ENCODE results near the gene ZBTB16.

Gene ZBTB16

DNA sequence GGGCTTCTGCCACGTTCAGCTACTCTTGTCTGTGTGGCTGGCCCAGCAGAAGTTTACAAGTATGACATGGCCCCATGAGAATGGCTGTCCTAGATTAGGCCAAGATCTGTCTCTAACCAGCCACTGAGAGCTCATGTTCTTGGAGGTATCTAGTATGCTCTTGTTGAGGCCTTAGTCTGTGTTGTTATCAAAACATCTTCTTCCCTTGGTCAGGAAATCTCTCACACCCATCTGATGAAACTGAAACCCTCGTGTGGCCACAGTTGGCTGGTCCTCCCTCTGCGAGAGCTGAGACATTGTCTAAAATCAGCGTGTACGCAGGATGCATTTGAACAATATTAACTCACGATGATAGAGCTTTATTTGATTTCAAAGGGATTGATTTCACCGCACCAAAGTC, 127.7 kb downstream of the ZBTB16 start:
- no peak for DNase-seq (ENCODE audit: low spot score)

DNA sequence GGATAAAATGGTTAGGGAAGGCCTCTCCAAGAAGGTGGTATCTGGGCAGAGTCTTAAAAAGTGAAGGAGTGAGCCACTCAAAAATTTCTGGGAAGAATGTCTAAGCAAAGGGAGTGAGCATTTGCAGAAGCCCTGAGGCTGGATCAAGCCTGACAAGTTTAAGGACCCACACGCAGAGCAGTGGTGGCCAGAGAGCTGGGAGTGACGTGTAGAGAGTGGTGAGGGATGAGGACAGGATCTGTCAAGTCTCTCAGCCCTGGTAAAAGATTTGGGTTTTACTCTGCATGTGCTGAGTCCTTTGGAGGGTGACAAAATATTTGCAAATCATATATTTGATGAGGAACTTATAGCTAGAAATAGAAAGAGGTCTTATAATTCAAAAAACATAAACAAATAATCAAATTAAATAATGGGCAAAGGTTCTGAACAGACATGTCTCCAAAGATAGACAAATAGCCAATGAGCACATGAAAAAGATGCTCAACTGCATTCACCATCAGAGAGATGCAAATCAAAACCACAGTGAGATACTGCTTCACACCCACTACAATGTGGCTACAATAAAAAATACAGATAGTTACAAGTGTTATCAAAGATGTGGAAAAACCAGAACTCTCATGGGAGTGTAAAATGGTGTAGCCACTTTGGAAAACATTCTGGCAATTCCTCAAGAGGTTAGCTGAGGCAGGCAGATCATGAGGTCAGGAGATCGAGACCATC, 129.5 kb downstream of the ZBTB16 start:
- no peak for DNase-seq (ENCODE audit: low spot score)

DNA sequence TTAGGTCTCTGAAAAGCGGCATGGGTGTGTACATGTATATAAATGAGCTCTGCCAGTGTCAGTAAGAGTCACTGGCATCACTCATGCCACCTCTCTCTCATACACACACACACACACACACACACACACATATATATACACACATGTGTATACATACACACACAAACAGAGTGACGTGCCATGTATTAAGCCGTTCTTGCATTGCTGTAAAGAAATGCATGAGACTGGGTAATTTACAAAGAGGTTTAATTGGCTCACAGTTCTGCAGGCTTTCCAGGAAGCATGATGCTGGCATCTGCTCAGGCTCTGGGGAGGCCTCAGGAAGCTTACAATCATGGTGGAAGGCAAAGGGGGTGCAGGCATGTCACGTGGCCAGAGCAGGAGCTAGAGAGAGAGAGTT, 131.1 kb downstream of the ZBTB16 start:
- DNase-seq (ENCODE audit: low spot score): no peak

DNA sequence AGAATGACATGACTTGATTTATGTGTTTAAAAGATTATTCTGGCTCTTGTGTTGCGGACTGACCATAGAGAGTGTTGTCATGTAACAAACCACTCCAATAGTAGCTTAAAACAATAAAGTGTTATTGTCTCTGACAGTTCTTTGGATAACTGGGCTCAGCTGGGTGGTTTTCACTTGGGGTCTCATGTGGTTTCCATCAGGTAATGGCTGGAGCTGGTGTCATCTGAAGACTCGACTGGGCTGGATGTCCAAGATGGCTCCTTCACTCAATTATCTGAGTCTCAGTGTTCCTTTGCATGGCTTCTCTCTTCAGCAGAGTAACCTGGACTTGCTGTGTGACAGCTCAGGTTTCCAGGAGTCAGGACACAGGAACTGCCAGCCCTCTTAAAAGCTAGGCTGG, 132.4 kb downstream of the ZBTB16 start:
- no peak for DNase-seq (ENCODE audit: low spot score)

DNA sequence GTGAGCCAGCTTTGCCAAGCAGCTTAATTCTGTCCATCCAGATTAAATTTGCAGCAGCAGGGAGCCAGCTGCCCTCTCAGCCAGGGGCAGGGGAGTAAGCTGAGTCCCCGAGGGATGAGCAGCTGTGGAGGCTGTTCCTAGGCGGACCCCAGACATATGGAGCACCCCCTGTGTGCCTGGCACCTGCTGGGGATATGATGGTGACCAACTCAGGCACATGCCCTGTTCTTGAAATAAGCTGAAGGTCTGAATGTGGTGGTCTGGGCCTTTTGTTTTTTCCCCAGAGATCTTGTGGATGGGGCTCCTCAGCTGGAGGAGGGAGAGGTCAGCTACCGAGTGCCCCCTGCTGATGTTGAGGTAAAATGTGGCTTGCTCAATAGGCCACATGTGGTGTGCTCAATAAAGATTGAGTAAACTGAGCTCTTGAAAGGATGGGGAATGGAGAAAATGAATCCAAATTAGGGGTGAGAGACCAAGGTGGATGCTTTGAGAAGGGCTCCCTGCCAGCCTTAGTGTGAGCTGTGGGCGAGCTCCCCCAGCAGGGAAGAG, 133.4 kb downstream of the ZBTB16 start:
- no peak for DNase-seq (ENCODE audit: low spot score)

DNA sequence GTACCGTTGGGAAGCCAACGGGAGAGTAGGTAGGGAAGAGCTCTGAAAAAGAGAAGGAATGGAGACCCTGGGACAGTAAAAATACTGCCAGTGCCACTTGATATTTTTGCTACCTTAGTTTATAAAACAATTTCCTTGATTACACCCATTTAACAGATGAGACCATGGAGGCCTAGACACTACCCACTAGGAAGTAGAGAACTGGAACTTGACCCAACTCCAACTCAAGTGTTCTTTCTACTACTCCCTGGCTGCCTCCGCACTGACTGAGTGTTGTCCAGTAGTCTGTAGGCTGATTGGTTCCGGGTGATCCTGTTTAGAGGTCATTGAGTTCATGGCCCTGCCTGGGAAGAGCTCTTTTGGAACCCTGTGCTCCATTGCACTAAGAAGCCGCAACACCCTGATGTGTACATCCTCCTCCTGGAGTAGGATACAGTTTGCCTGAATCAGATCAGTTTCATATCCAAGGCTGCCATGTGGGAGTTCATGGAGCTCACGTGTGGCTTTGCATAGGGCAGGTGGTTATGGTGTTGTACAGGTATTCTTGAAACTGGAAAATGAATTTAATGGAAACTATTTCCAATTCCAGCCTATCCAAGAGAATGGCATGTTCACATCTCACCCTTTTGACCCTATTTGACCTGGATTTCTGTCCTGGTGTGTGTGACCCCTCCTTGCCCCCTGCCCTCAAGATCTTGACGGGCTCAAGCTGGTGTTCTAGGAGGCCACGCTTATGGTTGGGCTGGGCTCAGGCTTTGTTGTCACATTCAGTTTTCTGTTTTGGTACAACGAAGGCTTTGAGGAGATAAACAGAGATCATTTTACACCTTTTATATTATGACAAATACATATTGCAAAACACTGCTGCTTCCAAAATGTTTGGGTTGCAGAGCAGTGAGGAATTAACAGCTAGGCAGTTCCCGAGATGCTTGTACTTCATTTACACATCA, 134.5 kb downstream of the ZBTB16 start:
- no peak for DNase-seq (ENCODE audit: low spot score)

DNA sequence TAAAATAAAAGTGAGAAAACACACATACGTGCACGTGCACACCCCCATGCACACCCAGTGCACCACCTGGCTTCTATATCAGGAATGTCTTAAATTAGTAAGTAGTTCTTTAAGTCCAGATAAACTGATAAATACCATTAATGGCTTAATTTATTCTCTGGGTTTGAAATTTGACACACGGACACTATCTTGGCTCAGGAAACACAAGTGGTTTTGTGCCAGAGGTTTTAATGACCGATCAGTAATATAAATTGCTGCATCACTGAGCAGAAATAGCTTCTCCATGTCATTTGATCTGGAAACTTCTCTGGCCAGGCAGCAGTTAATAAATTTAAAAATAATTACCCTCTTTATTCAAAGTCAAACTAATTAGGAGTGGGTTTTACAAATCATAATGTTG, 135.2 kb downstream of the ZBTB16 start:
- DNase-seq (ENCODE audit: low spot score): no peak

DNA sequence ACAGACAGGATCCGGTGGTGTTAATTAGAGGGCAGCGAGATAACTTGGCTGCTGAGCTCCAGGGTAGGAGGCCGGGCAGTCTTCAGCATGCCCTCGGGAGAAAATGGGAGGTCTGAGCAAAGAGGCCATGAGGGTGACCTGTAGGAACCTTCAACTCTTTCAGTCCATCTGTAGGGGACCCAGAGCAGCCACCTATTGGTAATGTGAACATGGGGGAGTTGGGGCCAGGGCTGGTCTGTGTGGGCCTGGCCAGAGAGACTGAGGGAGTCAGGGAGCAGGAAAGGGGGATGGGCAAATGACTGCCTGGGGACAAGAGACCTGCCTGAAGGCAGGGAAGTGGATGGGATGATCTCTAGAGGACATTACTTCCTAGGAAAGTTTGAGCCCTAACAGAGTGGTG, 135.6 kb downstream of the ZBTB16 start:
- no peak for DNase-seq (ENCODE audit: low spot score)

DNA sequence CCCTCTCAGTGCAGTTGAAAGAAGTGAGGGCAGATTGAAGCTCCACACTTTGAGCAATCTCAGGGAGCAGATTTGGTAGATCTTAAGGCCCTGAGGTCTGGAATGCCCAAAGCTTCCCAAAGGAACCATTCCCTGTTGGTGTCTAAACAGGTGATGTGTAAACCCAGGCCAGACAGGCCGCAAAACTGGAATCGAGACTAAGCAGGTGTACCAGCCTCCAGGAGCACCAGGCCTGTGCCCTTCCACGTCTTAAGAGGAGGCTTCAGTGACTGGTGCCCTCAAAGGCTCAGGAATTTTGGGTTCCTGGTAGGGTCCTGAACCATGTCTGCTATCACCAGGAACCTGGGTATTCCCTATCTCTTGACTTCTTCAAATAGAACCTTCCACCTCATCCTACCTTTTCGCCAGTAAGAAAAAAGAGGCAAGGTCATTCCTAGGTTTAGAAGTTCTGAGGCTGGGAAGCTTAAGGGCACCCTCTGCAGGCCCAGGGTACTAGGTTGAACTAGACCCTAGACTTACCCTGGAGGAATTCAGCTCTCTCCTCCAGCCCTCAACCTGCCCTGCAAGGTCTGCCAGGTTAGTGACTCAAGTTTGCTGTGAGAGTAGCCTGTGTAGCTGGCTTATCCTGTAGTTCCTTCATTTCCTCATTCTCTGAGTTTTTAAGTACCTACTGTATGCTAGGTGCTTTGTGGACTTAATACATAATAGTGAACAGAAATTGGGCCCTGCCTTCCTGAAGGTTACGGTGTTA, 136.6 kb downstream of the ZBTB16 start:
- no peak for DNase-seq (ENCODE audit: low spot score)

DNA sequence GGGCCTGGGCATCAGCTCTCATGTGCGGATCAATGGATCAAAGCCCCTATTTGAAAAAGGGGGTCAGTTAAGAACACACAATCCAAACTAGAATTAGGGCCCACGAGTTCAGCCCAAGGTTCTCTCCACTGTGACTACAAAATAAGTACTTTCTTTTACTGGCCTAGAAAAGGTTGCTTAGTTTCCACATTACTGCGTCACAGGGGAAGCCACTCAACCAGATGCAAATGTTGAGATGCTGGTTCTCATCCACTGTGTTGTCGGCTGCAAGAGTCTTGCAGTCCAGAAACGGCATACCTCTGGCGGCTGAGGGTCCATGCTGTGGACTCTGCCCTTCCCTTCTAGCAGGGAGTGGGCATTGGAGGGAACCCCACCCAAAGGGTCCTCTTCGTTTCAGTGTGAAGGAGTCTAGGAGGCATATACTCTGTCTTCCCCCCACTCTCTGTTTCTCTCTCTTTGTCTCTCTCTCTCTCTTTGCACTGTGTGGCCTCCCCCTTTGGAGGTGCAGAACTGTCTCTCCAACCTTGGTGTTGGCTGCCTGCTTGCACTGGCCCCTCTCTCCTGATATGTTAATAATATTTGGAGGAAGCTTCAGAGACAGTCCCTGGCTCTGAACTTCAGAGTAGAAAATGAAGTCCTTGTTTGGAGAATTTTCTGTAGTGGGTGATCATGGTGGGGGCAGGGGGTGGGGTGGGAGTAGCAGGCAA, 137.6 kb downstream of the ZBTB16 start:
- DNase-seq (ENCODE audit: low spot score): no peak

DNA sequence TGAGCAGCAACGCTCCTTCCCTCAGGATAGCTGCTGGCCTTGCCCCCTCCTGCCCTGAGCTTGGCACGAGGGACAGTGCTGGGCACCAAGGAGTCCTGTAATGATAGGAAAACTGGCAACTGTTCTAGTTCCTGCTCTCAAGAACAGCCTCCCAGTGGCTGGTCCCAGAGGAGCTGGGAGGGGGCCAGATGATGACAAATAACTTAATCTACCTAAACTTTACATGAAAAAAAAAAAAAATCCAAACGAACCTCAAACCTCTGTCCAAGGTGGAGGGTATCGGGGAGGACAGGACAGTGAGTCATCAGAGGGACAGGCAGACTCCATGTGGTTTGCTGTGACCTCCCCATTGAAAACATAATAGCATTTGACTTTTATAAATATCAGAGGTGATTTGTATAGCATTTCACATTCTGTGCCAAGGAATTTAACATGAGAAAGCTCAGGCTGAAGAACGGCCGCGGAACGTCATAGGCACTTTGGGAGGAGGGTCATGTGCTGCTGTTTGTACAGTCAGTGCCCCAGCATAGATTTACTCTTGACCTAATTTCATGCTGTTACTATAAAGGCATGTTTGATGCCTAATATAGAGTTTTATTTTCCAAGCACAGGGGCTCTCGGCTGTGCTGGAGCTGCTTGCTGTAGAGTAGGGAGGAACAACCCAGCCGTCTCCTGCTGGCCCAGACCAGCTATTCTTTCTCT, 138.4 kb downstream of the ZBTB16 start:
- no peak for DNase-seq (ENCODE audit: low spot score)

DNA sequence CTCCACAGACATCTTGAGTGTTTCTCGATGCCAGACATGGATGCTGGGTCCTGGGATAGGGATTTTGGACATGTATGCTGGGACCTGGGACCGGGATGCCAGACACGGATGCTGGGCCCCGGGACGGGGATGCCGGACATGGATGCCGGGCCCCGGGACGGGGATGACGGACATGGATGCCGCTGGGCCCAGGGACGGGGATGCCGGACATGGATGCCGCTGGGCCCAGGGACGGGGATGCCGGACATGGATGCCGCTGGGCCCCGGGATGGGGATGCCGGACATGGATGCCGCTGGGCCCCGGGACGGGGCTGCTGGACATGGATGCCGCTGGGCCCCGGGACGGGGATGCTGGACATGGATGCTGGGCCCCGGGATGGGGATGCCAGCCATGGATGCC, 139.5 kb downstream of the ZBTB16 start:
- no peak for DNase-seq (ENCODE audit: low spot score)

DNA sequence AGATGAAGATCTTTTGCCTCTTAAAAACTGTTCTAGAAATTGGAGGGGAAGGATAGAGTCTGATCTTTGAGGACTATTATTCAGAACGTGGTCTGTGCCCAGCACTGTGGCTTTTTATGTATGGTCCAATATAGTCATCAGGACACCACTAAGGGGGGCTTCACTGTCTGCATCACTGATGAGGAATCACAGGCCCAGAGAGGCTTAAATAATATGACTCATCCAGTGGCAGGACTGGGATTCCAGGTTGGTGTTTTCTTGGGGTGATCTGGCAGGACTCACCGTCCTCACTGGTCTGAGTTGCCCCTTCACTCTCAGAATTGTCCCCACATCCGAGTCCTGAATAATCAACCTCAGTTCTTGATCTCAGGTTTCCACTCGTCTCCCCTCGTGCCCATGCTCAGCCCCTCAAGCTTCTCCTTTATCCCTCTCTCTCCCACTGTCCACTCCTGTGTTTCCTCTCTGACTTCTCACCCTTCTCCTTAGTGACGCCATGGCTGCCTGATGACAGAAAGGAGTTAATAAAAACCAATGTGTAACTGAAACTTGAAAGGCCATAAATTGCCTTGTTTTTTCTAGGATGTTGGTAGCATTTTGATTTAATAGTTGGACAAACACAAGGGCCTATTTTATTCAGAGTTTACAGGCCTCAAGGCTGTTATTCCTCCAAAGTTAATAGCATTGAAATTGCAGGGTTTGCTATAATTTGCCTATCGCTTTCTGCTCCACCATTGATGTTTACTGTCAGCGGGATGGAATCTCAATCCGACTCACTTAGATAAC, 141.0 kb downstream of the ZBTB16 start:
- DNase-seq (ENCODE audit: low spot score): no peak

DNA sequence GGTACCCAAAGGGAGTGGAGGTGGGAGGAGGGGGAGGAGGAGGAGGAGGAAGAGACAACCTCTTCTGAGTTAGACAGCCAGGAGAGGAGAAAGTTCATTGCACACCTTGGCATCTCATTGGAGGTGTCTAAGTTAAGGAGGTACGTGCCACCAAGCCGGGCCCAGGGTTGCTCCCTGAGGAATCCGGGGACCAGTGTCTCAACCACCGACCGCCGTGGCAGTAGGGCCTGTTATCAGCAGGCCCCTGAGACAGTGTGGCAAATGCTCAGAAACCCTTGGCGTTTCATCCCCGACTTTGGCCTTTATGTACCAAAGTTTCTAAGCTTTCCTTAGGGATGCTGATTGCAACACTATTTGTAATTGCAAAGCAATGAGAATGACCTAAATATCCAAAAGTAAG, 141.7 kb downstream of the ZBTB16 start:
- DNase-seq (ENCODE audit: low spot score): no peak

DNA sequence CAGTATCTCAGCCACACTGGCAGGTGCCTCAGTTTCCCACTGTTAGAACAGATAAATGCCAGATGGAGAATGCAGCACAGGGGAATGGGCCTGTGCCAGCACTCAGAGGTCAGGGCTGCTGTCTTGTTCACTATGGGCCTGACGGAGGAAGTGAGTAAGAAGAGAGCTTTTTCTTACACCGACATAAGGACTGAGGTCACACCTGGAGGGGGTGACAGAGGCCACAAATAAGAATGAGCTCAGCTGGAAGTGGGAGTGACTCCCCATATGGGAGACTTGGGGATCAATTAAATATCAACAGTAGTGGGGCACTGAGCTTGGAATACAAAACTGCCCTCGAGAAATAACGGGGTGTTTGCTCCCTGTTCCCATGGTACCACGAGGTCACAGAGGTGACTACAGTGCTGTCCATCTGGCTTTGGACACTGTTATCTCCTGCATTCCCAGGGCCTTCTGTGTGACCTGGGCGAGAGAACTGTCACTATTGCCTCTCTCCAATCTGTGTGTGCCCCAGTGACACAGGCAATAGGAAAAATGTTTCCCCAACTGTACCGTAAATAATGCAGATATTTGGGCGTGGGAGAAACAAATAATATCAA, 142.6 kb downstream of the ZBTB16 start:
- no peak for DNase-seq (ENCODE audit: low spot score)

DNA sequence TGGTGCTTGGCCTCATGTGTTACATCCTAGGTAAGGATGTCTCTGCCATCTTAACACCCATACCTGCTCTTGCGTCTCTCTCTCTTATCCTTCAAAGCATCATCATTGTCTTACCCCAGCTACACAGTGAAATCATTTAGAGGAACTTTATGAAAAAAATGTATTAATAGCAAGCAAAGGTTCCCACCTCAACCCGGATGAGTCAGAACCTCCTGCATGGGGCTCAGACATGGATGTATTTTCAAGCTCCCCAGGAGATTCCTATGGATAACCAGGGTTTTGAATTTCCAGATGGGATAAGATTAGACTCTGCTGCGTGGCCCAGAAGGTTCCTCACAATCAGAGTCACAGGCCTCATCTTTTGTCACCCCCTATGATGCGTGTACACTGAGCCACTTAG, 147.6 kb downstream of the ZBTB16 start:
- DNase-seq (ENCODE audit: low spot score): no peak

DNA sequence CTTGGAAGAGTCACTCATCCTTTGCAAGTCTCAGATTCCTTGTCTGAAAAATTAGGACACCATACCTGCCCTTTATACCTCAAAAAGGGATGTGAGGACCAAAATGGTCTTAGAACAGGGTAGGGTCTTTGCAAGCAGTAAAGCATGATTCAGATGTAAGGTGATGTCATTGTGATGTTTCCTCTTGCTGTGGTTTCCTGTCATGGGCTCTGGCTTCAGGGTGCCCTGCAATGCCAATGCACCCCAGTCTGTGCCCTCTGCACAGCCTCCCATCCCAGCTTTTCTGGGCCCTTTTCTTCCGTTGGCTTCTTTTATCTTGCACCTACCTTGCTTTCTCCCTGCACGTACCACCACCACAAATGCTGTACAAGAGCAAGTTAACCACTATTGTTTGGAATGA, 148.9 kb downstream of the ZBTB16 start:
- no peak for DNase-seq (ENCODE audit: low spot score)

DNA sequence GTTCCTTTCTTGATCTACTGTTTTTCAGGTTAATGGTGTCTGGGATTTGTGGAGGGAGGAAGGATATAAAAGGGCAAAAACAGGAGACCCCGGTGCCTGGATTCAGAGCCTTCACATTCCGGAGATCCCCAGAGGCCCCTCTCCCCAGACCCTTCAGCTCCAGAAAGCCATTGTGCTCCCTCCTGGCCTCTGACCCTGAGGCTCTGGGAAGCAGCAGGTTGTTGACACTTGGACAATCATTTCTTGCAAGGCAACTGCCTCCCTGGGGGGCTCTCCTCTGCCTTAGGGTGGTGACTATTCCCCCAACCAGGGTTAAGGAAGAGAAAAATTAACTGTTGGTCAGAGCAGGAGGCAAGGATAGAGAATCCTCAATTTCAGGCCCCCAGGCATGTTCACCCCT, 149.8 kb downstream of the ZBTB16 start:
- DNase-seq (ENCODE audit: low spot score): no peak

DNA sequence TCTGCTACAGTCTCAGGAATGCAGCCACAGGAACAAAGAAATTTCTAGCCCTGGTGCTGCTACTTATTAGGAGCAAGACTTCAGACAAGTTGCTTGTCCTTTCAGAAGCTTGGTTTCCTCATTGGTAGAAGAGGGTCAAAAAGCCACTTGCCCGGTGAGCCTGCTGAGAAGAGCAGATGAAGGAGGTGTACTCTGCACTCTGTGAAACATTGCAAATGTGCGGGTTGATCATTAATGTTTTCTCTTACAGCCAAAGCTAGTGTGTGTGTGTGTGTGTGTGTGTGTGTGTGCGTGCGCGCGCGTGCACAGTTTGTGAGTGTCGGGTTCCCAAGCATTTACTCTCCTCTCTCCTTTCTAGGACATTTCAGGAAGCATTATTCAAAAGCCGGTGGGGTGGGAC, 150.4 kb downstream of the ZBTB16 start:
- DNase-seq (ENCODE audit: low spot score): no peak
